Panc1 (cell line): ENCODE measurements around the gene TMEM141.
"Not testable (repeated sequence)": the region's sequence is repeated elsewhere in the genome, so short reads cannot be mapped to it uniquely, and the experiment has no call there.

Experiments
- CTCF ChIP-seq: fragments of 450-650 bp; IDR thresholded peaks from 2 replicates; pipeline ENCODE4 v1.5.1; 2017; ENCODE audit warnings: mild to moderate bottlenecking
- REST ChIP-seq, 2 experiments: IDR thresholded peaks; 2 replicates each; pipeline ENCODE4 v1.6.1; 2011 to 2012; ENCODE audit warnings: low read depth in 2 of 2, control low read depth in 1 of 2, low read length in 1 of 2, mild to moderate bottlenecking in 1 of 2, moderate library complexity in 1 of 2; ENCODE audit not compliant: insufficient read depth in 1 of 2
- TCF7L2 ChIP-seq: IDR thresholded peaks from 2 replicates; pipeline ENCODE4 v1.6.1; 2011; ENCODE audit warnings: mild to moderate bottlenecking, low read depth, low read length, inconsistent platforms

GRCh38 chr9:136755302-136756133 is 35.6 kb upstream of the TMEM141 start:
- not testable (repeated sequence) for TF ChIP-seq REST (IDR thresholded peaks at IDR 0.05; ENCODE audit: insufficient read depth in 1 of 2, low read depth in 2 of 2, low read length in 1 of 2); CTCF; TCF7L2
